Central memory CD8-positive, alpha-beta T cell (primary cell): Measurements from ENCODE around the gene ANKFN1.

Experiments used
- ATAC-seq: fragments of 150-1000 bp; cut with Tn5 transposase; replicated peaks from 2 replicates; pipeline ENCODE4 v1.10.0; 2022; ENCODE audit warnings: mild to moderate bottlenecking, moderate FRiP score, moderate number of reproducible peaks; ENCODE audit not compliant: poor library complexity, severe bottlenecking; ENCODE audit errors: extremely low read depth
- DNase-seq, 2 donors: peaks; one replicate each; pipeline ENCODE4 v3.0.0; 2021; ENCODE audit warnings: low spot score in 2 of 2
- H3K27ac Mint-ChIP-seq: one replicate; pipeline ENCODE4 v1.8.0; 2022; ENCODE audit warnings: low read depth, mild to moderate bottlenecking, moderate library complexity, mixed read lengths
- H3K27me3 Mint-ChIP-seq: one replicate; pipeline ENCODE4 v1.8.0; 2022; ENCODE audit warnings: mixed read lengths
- H3K36me3 Mint-ChIP-seq: one replicate; pipeline ENCODE4 v1.8.0; 2022; ENCODE audit warnings: mild to moderate bottlenecking, moderate library complexity, mixed read lengths; ENCODE audit not compliant: insufficient read depth
- H3K4me1 Mint-ChIP-seq: one replicate; pipeline ENCODE4 v1.8.0; 2022; ENCODE audit warnings: mixed read lengths
- H3K4me3 Mint-ChIP-seq: one replicate; pipeline ENCODE4 v1.8.0; 2022; ENCODE audit warnings: mild to moderate bottlenecking, moderate library complexity, mixed read lengths
- H3K9me3 Mint-ChIP-seq: one replicate; pipeline ENCODE4 v1.8.0; 2022; ENCODE audit warnings: mixed read lengths

The ANKFN1 gene

GRCh38 chr17:56217921-56218320 lies 64.6 kb downstream of the ANKFN1 start:
- no peak for DNase-seq
- Mint-ChIP-seq H3K4me3 (no peak overlapping the region), H3K4me1 (no peaks in the 10 kb centered on the region), H3K36me3 (peaks cover 2% of the 10 kb centered on the region), H3K27ac (no peak overlapping the region), H3K9me3 (peaks cover 7% of the 10 kb centered on the region), H3K27me3 (no peaks in the 10 kb centered on the region)
- ATAC-seq, result no peak

- ATAC-seq, result no peak
- peaks cover 2% of the 10 kb centered on the region for H3K36me3 Mint-ChIP-seq
- no peak overlapping the region for H3K4me3 Mint-ChIP-seq
- H3K27me3 Mint-ChIP-seq, result no peaks in the 10 kb centered on the region
- DNase-seq, result no peak
- H3K27ac Mint-ChIP-seq, result no peak overlapping the region
- peaks cover 7% of the 10 kb centered on the region for H3K9me3 Mint-ChIP-seq
- H3K4me1 Mint-ChIP-seq, result no peaks in the 10 kb centered on the region
Observed at GRCh38 chr17:56222255-56222654, 69.0 kb downstream of the ANKFN1 start.

GRCh38 chr17:56230660-56231059 lies 77.4 kb downstream of the ANKFN1 start:
- no peaks in the 10 kb centered on the region for H3K27me3 Mint-ChIP-seq
- no peaks in the 10 kb centered on the region for H3K4me1 Mint-ChIP-seq
- DNase-seq, result no peak
- no peak for ATAC-seq
- H3K4me3 Mint-ChIP-seq, result no peak overlapping the region
- no peaks in the 10 kb centered on the region for H3K36me3 Mint-ChIP-seq
- no peak overlapping the region for H3K27ac Mint-ChIP-seq
- peaks cover 5% of the 10 kb centered on the region for H3K9me3 Mint-ChIP-seq

- Mint-ChIP-seq H3K9me3 (peaks cover 5% of the 10 kb centered on the region), H3K27ac (no peak overlapping the region), H3K36me3 (no peaks in the 10 kb centered on the region), H3K4me1 (no peaks in the 10 kb centered on the region), H3K27me3 (no peaks in the 10 kb centered on the region), H3K4me3 (no peak overlapping the region)
- ATAC-seq, result no peak
- no peak for DNase-seq
Observed at GRCh38 chr17:56231252-56231651, 78.0 kb downstream of the ANKFN1 start.

- Mint-ChIP-seq H3K36me3 (no peaks in the 10 kb centered on the region), H3K4me1 (no peaks in the 10 kb centered on the region), H3K4me3 (no peak overlapping the region), H3K27me3 (no peaks in the 10 kb centered on the region), H3K27ac (no peak overlapping the region), H3K9me3 (peaks cover 5% of the 10 kb centered on the region)
- DNase-seq, result no peak
- no peak for ATAC-seq
Observed at GRCh38 chr17:56231693-56232092, 78.4 kb downstream of the ANKFN1 start.

GRCh38 chr17:56244268-56244890 lies 91.1 kb downstream of the ANKFN1 start:
- no peaks in the 10 kb centered on the region for H3K36me3 Mint-ChIP-seq
- no peak overlapping the region for H3K4me3 Mint-ChIP-seq
- no peak overlapping the region for H3K27ac Mint-ChIP-seq
- H3K4me1 Mint-ChIP-seq, result no peaks in the 10 kb centered on the region
- H3K27me3 Mint-ChIP-seq, result peaks cover 14% of the 10 kb centered on the region
- H3K9me3 Mint-ChIP-seq, result no peaks in the 10 kb centered on the region
- DNase-seq (no peak), ATAC-seq (no peak)

- H3K36me3 Mint-ChIP-seq, result no peaks in the 10 kb centered on the region
- H3K4me1 Mint-ChIP-seq, result no peaks in the 10 kb centered on the region
- no peak for DNase-seq
- H3K27me3 Mint-ChIP-seq, result peaks cover 14% of the 10 kb centered on the region
- H3K27ac Mint-ChIP-seq, result no peak overlapping the region
- no peaks in the 10 kb centered on the region for H3K9me3 Mint-ChIP-seq
- ATAC-seq, result no peak
- no peak overlapping the region for H3K4me3 Mint-ChIP-seq
Observed at GRCh38 chr17:56247816-56248215, 94.5 kb downstream of the ANKFN1 start.

GRCh38 chr17:56257075-56257474 lies 103.8 kb downstream of the ANKFN1 start:
- H3K4me3 Mint-ChIP-seq, result no peak overlapping the region
- H3K27ac Mint-ChIP-seq, result no peak overlapping the region
- no peak for DNase-seq
- no peaks in the 10 kb centered on the region for H3K9me3 Mint-ChIP-seq
- peaks cover 9% of the 10 kb centered on the region for H3K27me3 Mint-ChIP-seq
- no peaks in the 10 kb centered on the region for H3K36me3 Mint-ChIP-seq
- ATAC-seq, result no peak
- H3K4me1 Mint-ChIP-seq, result no peaks in the 10 kb centered on the region

GRCh38 chr17:56260376-56261002 lies 107.2 kb downstream of the ANKFN1 start:
- H3K4me1 Mint-ChIP-seq, result no peaks in the 10 kb centered on the region
- H3K9me3 Mint-ChIP-seq, result no peaks in the 10 kb centered on the region
- DNase-seq, result no peak
- no peak for ATAC-seq
- peaks cover 10% of the 10 kb centered on the region for H3K27me3 Mint-ChIP-seq
- no peak overlapping the region for H3K4me3 Mint-ChIP-seq
- no peak overlapping the region for H3K27ac Mint-ChIP-seq
- no peaks in the 10 kb centered on the region for H3K36me3 Mint-ChIP-seq

GRCh38 chr17:56262803-56263202 lies 109.5 kb downstream of the ANKFN1 start:
- DNase-seq (no peak), ATAC-seq (no peak)
- Mint-ChIP-seq H3K4me3 (no peak overlapping the region), H3K27ac (no peak overlapping the region), H3K4me1 (no peaks in the 10 kb centered on the region), H3K36me3 (no peaks in the 10 kb centered on the region), H3K27me3 (peaks cover 10% of the 10 kb centered on the region), H3K9me3 (peaks cover 5% of the 10 kb centered on the region)

GRCh38 chr17:56269556-56270389 lies 116.5 kb downstream of the ANKFN1 start:
- Mint-ChIP-seq H3K27me3 (no peaks in the 10 kb centered on the region), H3K36me3 (no peaks in the 10 kb centered on the region), H3K4me1 (no peaks in the 10 kb centered on the region), H3K27ac (no peak overlapping the region), H3K4me3 (no peak overlapping the region), H3K9me3 (peaks cover 5% of the 10 kb centered on the region)
- no peak for ATAC-seq
- no peak for DNase-seq

GRCh38 chr17:56274491-56274890 lies 121.2 kb downstream of the ANKFN1 start:
- peaks cover 10% of the 10 kb centered on the region for H3K27me3 Mint-ChIP-seq
- H3K27ac Mint-ChIP-seq, result no peak overlapping the region
- no peaks in the 10 kb centered on the region for H3K36me3 Mint-ChIP-seq
- H3K9me3 Mint-ChIP-seq, result no peaks in the 10 kb centered on the region
- no peak for ATAC-seq
- no peaks in the 10 kb centered on the region for H3K4me1 Mint-ChIP-seq
- DNase-seq, result no peak
- no peak overlapping the region for H3K4me3 Mint-ChIP-seq

- Mint-ChIP-seq H3K27ac (no peak overlapping the region), H3K9me3 (no peaks in the 10 kb centered on the region), H3K27me3 (no peaks in the 10 kb centered on the region), H3K4me3 (no peak overlapping the region), H3K4me1 (no peaks in the 10 kb centered on the region), H3K36me3 (no peaks in the 10 kb centered on the region)
- ATAC-seq (no peak), DNase-seq (no peak)
Observed at GRCh38 chr17:56284482-56284881, 131.2 kb downstream of the ANKFN1 start.
